GM19099 (cell line): ENCODE measurements around the gene RTN1.

Experiments used
- POLR2A ChIP-seq: IDR thresholded peaks from 3 replicates; pipeline ENCODE4 v1.6.1; 2011; ENCODE audit warnings: low read depth; ENCODE audit not compliant: insufficient read length; ENCODE audit errors: extremely low read depth

RTN1 gene, protein sequence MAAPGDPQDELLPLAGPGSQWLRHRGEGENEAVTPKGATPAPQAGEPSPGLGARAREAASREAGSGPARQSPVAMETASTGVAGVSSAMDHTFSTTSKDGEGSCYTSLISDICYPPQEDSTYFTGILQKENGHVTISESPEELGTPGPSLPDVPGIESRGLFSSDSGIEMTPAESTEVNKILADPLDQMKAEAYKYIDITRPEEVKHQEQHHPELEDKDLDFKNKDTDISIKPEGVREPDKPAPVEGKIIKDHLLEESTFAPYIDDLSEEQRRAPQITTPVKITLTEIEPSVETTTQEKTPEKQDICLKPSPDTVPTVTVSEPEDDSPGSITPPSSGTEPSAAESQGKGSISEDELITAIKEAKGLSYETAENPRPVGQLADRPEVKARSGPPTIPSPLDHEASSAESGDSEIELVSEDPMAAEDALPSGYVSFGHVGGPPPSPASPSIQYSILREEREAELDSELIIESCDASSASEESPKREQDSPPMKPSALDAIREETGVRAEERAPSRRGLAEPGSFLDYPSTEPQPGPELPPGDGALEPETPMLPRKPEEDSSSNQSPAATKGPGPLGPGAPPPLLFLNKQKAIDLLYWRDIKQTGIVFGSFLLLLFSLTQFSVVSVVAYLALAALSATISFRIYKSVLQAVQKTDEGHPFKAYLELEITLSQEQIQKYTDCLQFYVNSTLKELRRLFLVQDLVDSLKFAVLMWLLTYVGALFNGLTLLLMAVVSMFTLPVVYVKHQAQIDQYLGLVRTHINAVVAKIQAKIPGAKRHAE

DNA sequence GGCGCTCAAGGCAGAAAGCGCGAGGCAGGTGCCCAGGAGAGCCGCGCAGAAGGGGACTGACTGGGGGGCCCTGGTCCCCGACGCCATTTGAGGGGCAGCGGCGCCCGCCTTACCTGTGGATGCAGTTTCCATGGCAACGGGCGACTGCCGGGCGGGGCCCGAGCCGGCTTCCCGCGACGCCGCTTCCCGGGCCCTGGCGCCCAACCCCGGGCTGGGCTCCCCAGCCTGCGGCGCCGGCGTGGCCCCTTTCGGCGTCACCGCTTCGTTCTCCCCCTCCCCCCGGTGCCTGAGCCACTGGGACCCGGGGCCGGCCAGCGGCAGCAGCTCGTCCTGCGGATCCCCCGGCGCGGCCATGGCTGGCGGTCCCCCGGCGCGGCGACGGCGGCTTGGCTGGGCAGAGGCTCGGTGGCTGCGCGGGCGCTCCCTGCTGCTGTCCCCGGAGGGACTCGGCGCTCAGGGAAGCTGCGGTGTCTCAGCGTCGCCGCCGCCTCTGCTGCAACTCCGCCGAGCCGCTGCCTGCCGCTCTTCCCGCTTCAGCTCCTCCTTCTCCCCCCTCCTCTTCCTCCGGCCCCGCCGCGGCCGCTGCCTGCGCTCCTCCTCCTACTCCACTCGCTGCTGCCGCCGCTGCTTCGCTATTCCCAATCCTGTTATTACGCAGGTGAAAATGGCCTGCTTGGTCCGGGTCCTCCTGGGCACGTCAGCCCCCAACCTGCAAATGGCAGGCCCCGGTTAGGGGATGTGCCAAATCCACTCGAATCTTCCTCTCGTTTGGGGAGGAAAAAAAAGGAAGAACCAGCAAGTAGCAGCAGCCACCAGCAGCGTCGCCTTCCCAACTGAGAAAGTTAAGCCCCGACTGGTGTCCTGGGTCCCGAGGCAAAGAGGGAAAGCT lies at the start of gene RTN1:
RTN1 (minus strand) TSS at position 500 of the 889 bp plus-strand sequence; CDS start at position 354, 146 bp downstream.
- TF ChIP-seq POLR2A = no peak

DNA sequence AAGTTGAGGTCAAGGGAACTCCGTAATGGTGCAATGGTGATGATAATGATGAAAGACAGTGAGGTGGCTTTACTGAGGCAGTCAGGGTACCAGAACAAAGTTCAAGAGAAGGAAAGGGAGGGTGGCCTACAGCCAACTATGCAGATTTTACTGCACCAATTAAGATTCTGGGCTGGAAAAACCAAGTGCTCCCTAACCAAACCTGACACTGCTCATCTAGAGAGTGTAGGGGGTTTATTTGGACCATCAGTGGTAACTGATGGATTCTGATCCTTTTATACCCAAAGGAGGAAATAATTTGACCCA lies 49.8 kb upstream of the RTN1 start:
- no peak for TF ChIP-seq POLR2A

DNA sequence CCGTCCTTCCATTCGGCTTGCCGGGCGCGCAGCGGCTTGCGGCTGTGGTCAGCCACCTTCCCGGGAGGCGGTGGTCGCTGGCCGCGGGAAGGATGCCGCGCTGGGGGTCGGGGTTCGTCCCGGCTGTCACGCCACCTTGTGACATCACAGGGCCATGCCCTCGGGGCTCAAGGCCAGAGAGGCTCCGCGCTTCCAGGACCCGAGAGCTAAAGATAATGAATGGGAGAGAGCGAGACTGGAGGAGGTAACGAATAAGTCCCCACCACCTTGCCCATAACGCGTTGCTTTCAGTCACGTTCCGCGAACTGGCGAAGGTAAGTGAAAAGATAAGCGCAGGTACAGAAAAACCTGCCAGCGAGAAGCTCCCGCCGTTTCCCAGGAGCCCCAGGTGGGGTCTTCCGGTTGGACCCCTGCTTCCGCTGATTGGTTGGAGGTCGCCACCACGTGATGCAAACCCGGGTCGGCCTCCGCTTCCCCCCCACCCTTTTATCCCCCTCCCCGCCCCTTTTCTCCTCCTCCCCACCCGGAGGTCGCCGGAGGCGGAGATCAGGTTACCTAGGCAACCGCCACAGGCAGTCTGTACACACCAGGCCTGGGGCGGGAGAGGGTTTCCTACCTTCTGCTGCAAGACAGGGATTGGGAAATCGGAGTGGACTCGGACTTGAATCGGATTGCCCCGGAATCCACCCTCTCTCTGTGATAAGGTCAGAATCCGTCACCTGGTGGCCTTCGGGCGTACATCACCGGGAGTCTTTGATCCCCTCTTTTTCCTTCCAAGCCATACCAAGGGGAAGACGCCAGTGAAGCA lies 49.2 kb upstream of the RTN1 start, which contains the start of gene LRRC9:
LRRC9 (plus strand) TSS at position 575 of the 808 bp plus-strand sequence.
- no peak for TF ChIP-seq POLR2A

DNA sequence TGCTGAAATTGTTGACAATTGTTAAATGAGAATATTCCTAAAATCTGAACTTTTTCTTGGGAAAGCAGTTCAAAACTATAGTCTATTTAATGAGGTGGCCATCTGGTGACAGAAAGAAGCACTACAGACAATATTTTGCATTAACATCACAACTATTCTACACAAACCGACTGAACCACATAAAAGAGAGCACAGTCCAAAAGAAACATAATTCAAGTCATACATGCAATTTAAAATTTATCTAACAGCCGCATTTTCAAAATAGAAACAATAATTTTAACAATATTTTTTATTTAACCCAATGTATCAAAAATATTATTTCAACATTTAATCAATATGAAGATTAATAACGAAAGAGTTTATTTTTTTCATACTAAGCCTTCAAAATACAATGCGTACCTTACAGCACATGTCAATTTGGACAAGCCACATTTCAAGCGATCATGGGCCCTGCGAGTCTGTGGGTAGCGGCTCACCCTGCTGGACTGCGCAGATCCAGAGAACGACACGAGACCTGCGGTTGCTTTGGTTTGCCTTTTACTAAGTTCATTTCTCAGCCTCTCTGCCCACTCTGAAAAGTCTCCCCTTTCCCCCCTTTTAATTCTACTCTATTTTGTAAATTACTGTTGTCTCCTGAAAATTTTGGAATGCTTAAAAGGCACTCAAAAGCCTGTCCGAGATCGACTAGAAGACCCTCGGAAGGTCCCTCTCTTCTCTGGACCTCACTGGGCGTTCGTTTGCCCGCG lies 48.4 kb upstream of the RTN1 start:
- no peak for TF ChIP-seq POLR2A

DNA sequence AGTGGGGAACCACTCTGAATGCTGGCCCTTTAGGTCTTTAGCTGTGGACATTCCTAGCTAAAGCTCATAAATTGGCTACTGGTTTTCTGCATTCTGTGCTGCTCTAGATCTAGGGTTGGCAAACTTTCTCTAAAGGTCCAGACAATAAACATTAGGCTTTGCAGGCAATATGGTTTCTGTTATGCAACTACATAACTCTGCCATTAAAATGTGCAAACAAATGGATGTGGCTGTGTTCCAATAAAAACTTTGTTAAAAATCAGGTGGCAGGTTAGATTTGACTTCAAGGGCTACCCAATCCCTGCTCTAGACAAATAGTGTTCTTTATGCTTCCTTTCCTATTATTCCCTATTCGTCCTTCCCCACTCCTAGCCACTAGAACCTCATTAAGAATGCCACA lies 42.6 kb upstream of the RTN1 start:
- no peak for TF ChIP-seq POLR2A

DNA sequence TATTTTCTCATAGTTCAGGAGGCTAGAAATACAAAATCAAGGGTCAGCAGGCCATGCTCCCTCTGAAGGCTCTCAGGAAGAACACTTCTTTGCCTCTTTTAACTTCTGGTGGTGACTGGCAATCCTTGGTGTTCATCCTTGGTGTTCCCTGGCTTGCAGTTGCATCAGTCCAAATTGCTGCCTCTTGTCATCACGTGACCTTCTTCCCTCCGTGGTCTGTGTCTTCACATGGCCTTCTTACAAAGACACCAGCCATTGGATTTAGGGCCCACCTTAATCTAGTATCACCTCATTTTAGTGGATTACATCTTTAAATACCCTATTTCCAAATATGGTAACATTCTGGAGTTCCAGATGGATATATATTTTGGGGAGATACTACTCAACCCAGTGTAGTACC lies 41.9 kb upstream of the RTN1 start:
- no peak for TF ChIP-seq POLR2A

DNA sequence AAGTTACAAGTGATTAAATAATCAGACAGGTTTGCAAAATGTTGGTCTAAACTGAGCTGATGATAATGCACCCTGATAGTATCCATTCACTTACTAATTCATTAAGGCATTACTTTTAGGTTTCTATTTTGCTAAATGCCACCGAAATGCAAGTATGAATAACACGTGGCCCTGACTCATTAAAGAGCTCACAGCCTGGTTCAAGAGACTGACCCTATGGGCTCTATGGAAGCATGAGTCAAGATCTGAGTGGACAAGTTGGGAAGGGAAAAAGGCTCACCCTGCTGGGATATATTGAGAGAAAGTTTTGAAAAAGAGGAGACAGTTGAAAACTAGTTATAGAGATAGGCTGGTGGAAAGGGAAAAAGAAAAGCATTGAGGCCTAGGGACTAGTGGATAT lies 34.6 kb upstream of the RTN1 start:
- TF ChIP-seq POLR2A = no peak

DNA sequence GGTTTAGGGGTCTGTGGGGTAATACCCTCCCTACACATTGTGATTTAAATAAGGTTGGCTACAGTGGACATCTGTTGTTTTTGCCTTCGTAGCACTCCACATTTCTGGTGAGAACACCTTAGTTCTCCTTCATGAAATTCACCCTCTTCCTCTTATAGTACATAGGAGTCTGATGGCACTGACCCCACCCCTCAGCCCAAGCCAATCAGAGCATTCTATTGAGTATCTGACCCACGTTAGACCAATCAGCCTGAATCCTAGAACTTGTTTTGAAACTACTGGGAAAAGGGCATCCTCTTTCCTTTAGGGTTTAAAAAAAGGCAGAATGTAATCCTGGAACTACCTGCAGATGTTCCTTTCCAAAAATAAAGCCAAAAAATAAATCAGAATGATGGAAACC lies 33.6 kb upstream of the RTN1 start:
- no peak for TF ChIP-seq POLR2A

DNA sequence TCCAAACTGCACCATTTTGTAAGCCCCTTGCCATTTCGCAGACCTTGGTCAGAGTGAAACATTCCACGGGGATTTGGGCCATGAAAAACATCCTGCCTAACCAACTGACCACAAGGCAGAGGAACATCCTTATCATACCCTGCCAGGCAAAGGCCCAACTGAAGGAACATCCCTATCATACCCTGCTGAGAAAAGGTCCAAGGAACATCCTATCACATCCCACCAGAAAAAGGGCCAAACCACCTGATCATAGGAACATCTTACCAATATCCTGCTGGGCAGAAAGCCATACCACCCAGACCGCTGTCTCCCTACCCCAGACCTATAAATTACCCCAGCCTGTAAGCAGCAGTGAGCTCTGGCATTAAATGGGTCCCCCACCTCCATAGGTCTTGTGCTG lies 30.0 kb upstream of the RTN1 start:
- no peak for TF ChIP-seq POLR2A

DNA sequence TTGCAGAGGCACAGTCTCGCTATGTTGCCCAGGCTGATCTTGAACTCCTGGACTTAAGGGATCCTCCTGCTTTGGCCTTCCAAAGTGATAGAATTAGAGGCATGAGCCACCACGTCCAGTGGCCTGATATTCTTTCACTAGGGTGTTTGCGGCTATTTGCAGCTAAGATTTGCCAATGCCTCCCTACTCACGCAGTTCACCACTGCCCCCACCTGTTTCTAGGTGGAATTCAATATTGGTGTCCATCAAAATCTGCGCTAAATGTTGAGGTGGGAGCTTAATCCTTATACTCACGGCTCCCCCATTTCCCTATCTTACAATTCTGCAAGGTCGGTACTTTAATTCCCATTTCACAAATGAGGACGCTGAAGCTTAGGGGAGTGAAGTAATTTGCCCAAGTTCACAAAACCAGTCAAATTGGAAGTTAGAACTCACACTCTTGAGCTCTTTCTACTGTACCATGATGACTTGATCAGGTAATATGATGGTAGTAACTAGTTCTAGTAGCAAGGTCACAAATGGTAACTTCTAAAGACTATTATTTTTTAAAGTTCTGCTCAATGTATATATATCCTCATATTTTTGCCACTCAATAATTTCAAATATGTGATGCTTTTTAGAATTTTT lies 27.3 kb upstream of the RTN1 start:
- TF ChIP-seq POLR2A = no peak

DNA sequence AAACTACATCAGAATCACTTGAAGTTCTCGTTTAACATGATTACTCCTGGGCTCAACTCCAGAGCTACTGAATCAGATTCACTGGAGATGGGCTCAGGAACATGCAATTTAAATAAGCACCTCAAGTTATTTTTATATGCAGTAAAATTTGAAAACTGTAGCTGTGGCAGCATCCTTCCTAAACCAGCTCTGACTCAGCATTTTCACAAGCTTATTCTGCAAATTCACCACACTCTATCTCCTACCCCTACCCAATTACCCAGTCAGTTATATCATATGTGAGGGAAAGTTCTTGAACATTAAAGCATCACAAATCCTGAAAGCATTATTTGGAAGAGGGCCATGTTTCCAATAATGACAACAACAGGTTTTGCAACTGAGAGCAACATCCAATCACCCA lies 25.1 kb upstream of the RTN1 start:
- no peak for TF ChIP-seq POLR2A

DNA sequence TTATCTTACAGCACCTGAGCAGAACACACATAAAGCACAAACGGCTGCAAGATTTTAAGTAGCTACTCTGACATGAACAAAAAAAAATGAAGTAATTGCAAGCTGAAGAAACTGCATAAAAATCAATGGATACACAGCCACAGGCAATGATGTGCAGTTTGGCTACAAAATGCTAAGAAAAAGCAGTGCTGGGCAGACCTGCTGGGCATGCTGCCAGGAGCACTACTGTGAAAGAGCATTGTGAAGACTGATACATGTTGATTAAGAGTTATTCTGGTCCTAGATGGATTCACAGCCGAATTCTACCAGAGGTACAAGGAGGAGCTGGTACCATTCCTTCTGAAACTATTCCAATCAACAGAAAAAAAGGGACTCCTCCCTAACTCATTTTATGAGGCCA lies 20.1 kb upstream of the RTN1 start:
- TF ChIP-seq POLR2A = no peak

DNA sequence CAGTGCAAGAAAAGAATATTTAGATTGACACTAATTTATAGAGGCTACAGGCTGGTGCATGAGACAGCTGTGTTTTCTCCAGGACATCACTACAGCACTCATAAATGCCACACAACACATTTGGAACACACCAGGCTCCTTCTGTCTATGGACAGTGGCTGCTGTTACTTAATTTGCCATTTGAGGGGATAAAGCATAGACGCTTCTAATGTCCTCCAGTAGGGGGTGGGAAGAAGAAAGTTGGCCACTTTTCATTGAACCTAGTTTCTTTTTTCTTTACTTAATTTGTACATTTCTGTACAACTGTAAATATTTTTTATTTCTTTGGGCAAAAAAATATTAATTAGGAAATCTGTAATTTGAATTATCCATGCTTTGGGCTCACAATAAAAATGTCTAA lies 12.4 kb upstream of the RTN1 start:
- no peak for TF ChIP-seq POLR2A
